Suprapubic skin (tissue), 4 donors: ENCODE results near the gene TMEM250. TPM values are rescaled to one million over a fixed set of nuclear protein-coding genes. Genes with fewer than 3 reads are reported as not detected.

Experiments
- DNase-seq, 2 donors: peaks; one replicate each; pipeline ENCODE4 v3.0.0-alpha.2; 2019; ENCODE audit warnings: low spot score in 2 of 2
- H3K27ac ChIP-seq: fragments of 200-600 bp; sonication (generic); one replicate; pipeline ENCODE4 v1.5.1; 2019
- H3K27me3 ChIP-seq: fragments of 200-600 bp; sonication (generic); one replicate; pipeline ENCODE4 v1.5.1; 2019
- H3K36me3 ChIP-seq: fragments of 200-600 bp; sonication (generic); one replicate; pipeline ENCODE4 v1.5.1; 2019
- H3K4me1 ChIP-seq: fragments of 200-600 bp; sonication (generic); one replicate; pipeline ENCODE4 v1.5.1; 2019
- H3K4me3 ChIP-seq: fragments of 200-600 bp; sonication (generic); one replicate; pipeline ENCODE4 v1.5.1; 2019; ENCODE audit warnings: mild to moderate bottlenecking
- H3K9me3 ChIP-seq: fragments of 200-600 bp; sonication (generic); one replicate; pipeline ENCODE4 v1.5.1; 2019
- CTCF ChIP-seq, 2 donors: fragments of 200-600 bp in 1 of 2; fragments of 450-650 bp in 1 of 2; sonication (generic) in 1 of 2; IDR thresholded peaks; one replicate each; pipeline ENCODE4 v1.5.1; 2016 to 2019; ENCODE audit warnings: antibody characterized with exemption in 2 of 2, mild to moderate bottlenecking in 1 of 2, moderate library complexity in 1 of 2
- EP300 ChIP-seq: sonication (generic); formaldehyde crosslinking; IDR thresholded peaks from one replicate; pipeline ENCODE4 v1.6.1; 2017; ENCODE audit warnings: antibody characterized with exemption
- POLR2A ChIP-seq, 2 donors: fragments of 450-650 bp; IDR thresholded peaks; one replicate each; pipeline ENCODE4 v1.6.1; 2017; ENCODE audit warnings: antibody characterized with exemption in 2 of 2, mild to moderate bottlenecking in 2 of 2, moderate library complexity in 2 of 2
- POLR2AphosphoS5 ChIP-seq, 3 donors: sonication (generic); formaldehyde crosslinking; IDR thresholded peaks; one replicate each; pipeline ENCODE4 v1.6.1; 2017; ENCODE audit warnings: antibody characterized with exemption in 3 of 3
- WGBS: methylation state at CpG from one replicate; pipeline ENCODE4 v1.1.5; 2018; 5-methylcytosine and 5-hydroxymethylcytosine counted together
- total RNA-seq, 4 donors: library from RNA; depleted of rRNA; stranded (reverse); fragments of >200 nt; gene quantifications; one replicate each; pipeline ENCODE4 v1.1.0, GENCODE V29; 2016

TMEM250 gene
- total RNA-seq, 4 donors from 2014 or later = 37.0 to 66.9 (median 57.8) TPM

DNA sequence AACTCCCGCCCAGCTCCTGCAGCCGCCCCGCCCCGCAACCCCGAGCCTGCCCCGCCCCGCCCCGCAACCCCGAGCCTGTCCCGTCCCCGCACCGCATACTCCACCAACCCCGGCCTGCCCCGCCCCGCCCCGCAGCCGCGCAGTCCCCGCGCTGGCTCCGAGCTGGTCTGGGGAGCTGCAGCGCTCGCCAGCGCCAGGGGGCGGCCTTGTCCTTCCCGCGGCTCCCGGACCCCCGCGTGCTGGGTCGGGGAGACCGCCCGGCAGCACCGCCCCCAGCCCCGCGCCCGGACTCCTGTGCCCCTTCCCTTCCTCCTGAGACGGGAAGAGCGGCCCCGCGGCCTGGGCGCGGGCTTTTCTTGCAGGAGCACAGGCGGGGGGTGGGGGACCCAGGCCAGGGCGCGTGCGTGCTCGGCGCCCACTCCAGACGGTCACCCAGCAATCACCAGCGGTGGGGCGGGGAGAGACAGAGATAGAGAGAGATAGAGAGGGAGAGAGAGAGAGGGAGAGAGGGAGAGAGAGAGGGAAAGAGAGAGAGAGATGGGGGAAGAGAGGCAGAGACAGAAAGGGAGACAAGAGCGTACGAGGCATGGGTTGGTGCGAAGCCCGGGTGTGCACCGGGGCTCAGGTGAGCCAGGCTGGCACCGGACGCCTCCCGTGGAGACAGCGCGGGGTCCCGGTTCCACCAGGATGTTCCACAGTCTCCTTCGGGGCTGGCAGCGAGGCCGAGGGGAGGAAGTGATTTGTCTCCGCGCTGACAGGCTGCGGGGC lies 14.7 kb upstream of the TMEM250 start:
- Histone ChIP-seq H3K36me3 (no peaks in the 10 kb centered on the region), H3K9me3 (no peaks in the 10 kb centered on the region), H3K4me3 (peak overlapping the region; percentile 36), H3K27ac (no peak overlapping the region), H3K27me3 (peaks cover 98% of the 10 kb centered on the region), H3K4me1 (peaks cover 16% of the 10 kb centered on the region)
- WGBS = 5% methylated on average over 30 of the region's 69 CpGs
- TF ChIP-seq CTCF (IDR thresholded peaks at IDR 0.05) (peak in 1 of 2 donors; percentile 31), POLR2A (IDR thresholded peaks at IDR 0.05) (no peak)
- DNase-seq = no peak

- TF ChIP-seq EP300 = no peak
- no peak for TF ChIP-seq CTCF (IDR thresholded peaks at IDR 0.05)
- TF ChIP-seq POLR2A (IDR thresholded peaks at IDR 0.05) = no peak
- TF ChIP-seq POLR2AphosphoS5 (IDR thresholded peaks at IDR 0.05) = no peak
- WGBS = 1% methylated on average over 16 of the region's 52 CpGs
- Histone ChIP-seq H3K4me1 (peaks cover 16% of the 10 kb centered on the region), H3K9me3 (no peaks in the 10 kb centered on the region), H3K27ac (no peak overlapping the region), H3K4me3 (peak overlapping the region; percentile 36), H3K27me3 (peaks cover 98% of the 10 kb centered on the region), H3K36me3 (no peaks in the 10 kb centered on the region)
- DNase-seq = no peak
Observed at GRCh38 chr9:136132512-136133050, 13.9 kb upstream of the TMEM250 start.

- DNase-seq = no peak
- no peak for TF ChIP-seq EP300
- no peak for TF ChIP-seq CTCF (IDR thresholded peaks at IDR 0.05)
- TF ChIP-seq POLR2AphosphoS5 (IDR thresholded peaks at IDR 0.05) = no peak
- TF ChIP-seq POLR2A (IDR thresholded peaks at IDR 0.05) = no peak
- H3K9me3 ChIP-seq = no peaks in the 10 kb centered on the region
- no peak overlapping the region for H3K27ac ChIP-seq
- peaks cover 91% of the 10 kb centered on the region for H3K27me3 ChIP-seq
- 42% methylated on average over 19 of the region's 31 CpGs for WGBS
- H3K4me1 ChIP-seq = peaks cover 16% of the 10 kb centered on the region
- H3K36me3 ChIP-seq = no peaks in the 10 kb centered on the region
- H3K4me3 ChIP-seq = no peak overlapping the region
Observed at GRCh38 chr9:136131629-136132511, 13.2 kb upstream of the TMEM250 start.

DNA sequence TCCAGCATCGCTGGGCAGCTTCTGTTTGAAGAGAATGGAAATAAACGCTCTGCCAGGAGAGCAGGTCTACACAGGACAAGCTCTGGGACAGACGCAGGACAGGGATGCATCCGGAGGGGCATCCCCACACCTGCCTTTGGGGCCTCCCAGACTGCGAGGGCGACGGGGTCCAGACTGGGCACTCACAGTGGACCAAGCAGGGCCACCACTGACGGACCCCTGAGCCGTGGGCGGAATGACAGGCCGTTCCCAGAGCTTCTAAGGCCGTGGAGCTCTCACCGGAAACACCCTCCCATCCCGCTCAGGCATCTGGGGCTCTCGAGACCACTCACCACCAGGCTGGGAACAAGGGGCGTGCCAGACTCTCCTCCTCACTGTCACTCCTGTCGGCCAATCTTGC lies 10.5 kb upstream of the TMEM250 start:
- 52% methylated on average over 16 of the region's 17 CpGs for WGBS
- Histone ChIP-seq H3K4me1 (peaks cover 16% of the 10 kb centered on the region), H3K36me3 (no peaks in the 10 kb centered on the region), H3K27ac (no peak overlapping the region), H3K4me3 (no peak overlapping the region), H3K9me3 (no peaks in the 10 kb centered on the region), H3K27me3 (peaks cover 77% of the 10 kb centered on the region)
- no peak for DNase-seq
- TF ChIP-seq CTCF (IDR thresholded peaks at IDR 0.05) (no peak), EP300 (no peak), POLR2A (IDR thresholded peaks at IDR 0.05) (no peak), POLR2AphosphoS5 (IDR thresholded peaks at IDR 0.05) (no peak)

GRCh38 chr9:136128436-136128835 lies 9.8 kb upstream of the TMEM250 start:
- TF ChIP-seq POLR2AphosphoS5 (IDR thresholded peaks at IDR 0.05) (no peak), EP300 (no peak), POLR2A (IDR thresholded peaks at IDR 0.05) (no peak), CTCF (IDR thresholded peaks at IDR 0.05) (no peak)
- Histone ChIP-seq H3K9me3 (no peaks in the 10 kb centered on the region), H3K4me1 (peaks cover 11% of the 10 kb centered on the region), H3K27ac (no peak overlapping the region), H3K4me3 (no peak overlapping the region), H3K27me3 (peaks cover 74% of the 10 kb centered on the region), H3K36me3 (no peaks in the 10 kb centered on the region)
- WGBS = 76% methylated on average over 6 of the region's 17 CpGs
- no peak for DNase-seq
